A549 (cell line): Measurements from ENCODE around the gene PIP5K1B.

Experiments
- CEBPB ChIP-seq, 2 experiments: fragments of >200 bp in 1 of 2; sonication (Bioruptor Twin) in 1 of 2; formaldehyde crosslinking in 1 of 2; IDR thresholded peaks; 2 replicates each; pipeline ENCODE4 v1.6.1; 2012 to 2016
- CTCF ChIP-seq: fragments of >200 bp; sonication (Bioruptor Twin); formaldehyde crosslinking; IDR thresholded peaks from 3 replicates; pipeline ENCODE4 v1.5.1; 2016
- FOSL2 ChIP-seq, 2 experiments: fragments of 450-650 bp in 1 of 2; fragments of >200 bp in 1 of 2; sonication (Bioruptor Twin) in 1 of 2; formaldehyde crosslinking; IDR thresholded peaks; 2 replicates each; pipeline versions ENCODE4 v1.5.0 to v1.6.1; 2016 to 2020; ENCODE audit warnings: mild to moderate bottlenecking in 1 of 2, moderate library complexity in 1 of 2
- NPAS2 ChIP-seq: fragments of 250-450 bp; sonication (Bioruptor Pico); IDR thresholded peaks from 2 replicates; pipeline ENCODE4 v1.8.0; 2022; ENCODE audit warnings: mild to moderate bottlenecking, moderate library complexity, borderline replicate concordance
- PHF8 ChIP-seq: fragments of 200-600 bp; sonication (generic); IDR thresholded peaks from 2 replicates; pipeline ENCODE4 v1.6.1; 2016; ENCODE audit warnings: low read depth, mild to moderate bottlenecking, antibody characterized with exemption, moderate library complexity, borderline replicate concordance
- POLR2A ChIP-seq: IDR thresholded peaks from 2 replicates; pipeline ENCODE4 v1.6.1; 2012; ENCODE audit warnings: mild to moderate bottlenecking, low read length
- POLR2AphosphoS2 ChIP-seq: conservative IDR thresholded peaks from 2 replicates; pipeline ENCODE4 v1.6.1; 2012; ENCODE audit warnings: low read length, improper control_type of control experiment, inconsistent platforms
- RAD21 ChIP-seq, 2 experiments: fragments of >200 bp in 1 of 2; sonication (Bioruptor Twin) in 1 of 2; formaldehyde crosslinking in 1 of 2; IDR thresholded peaks in 1 of 2; conservative IDR thresholded peaks in 1 of 2; 2 replicates in 1 of 2; 3 replicates in 1 of 2; pipeline ENCODE4 v1.6.1; 2012 to 2018; ENCODE audit warnings: inconsistent platforms in 1 of 2
- RFX5 ChIP-seq: fragments of 450-650 bp; IDR thresholded peaks from 2 replicates; pipeline ENCODE4 v1.7.1; 2014; ENCODE audit warnings: antibody characterized with exemption, mild to moderate bottlenecking, moderate library complexity
- ZNF302 ChIP-seq: fragments of 250-450 bp; sonication (Bioruptor Pico); IDR thresholded peaks from 2 replicates; pipeline ENCODE4 v1.9.0; 2021; ENCODE audit warnings: inconsistent platforms, mild to moderate bottlenecking, moderate library complexity
- TF ChIP-seq, protein P1 (sequence below): fragments of >200 bp; sonication (Bioruptor Twin); formaldehyde crosslinking; IDR thresholded peaks from 3 replicates; pipeline ENCODE4 v1.6.1; 2016
- TF ChIP-seq, protein P2 (sequence below): IDR thresholded peaks from 2 replicates; pipeline ENCODE4 v1.6.1; 2012

- TF ChIP-seq RFX5 (no peak), CEBPB (IDR thresholded peaks at IDR 0.05) (no peak), NPAS2 (CRISPR knock-in tag) (no peak), POLR2A (no peak), FOSL2 (IDR thresholded peaks at IDR 0.05) (no peak), FOSL2 (CRISPR knock-in tag; IDR thresholded peaks at IDR 0.05) (no peak), PHF8 (no peak), CTCF (no peak), RAD21 (conservative IDR thresholded peaks at IDR 0.05 in 1 of 2, IDR thresholded peaks at IDR 0.05 in 1 of 2) (no peak), ZNF302 (CRISPR knock-in tag) (no peak), POLR2AphosphoS2 (no peak)
- TF ChIP-seq, protein P1, sequence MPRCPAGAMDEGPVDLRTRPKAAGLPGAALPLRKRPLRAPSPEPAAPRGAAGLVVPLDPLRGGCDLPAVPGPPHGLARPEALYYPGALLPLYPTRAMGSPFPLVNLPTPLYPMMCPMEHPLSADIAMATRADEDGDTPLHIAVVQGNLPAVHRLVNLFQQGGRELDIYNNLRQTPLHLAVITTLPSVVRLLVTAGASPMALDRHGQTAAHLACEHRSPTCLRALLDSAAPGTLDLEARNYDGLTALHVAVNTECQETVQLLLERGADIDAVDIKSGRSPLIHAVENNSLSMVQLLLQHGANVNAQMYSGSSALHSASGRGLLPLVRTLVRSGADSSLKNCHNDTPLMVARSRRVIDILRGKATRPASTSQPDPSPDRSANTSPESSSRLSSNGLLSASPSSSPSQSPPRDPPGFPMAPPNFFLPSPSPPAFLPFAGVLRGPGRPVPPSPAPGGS: no peak
- TF ChIP-seq, protein P2, sequence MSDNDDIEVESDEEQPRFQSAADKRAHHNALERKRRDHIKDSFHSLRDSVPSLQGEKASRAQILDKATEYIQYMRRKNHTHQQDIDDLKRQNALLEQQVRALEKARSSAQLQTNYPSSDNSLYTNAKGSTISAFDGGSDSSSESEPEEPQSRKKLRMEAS: no peak
These were observed 128.0 kb downstream of the PIP5K1B start for GRCh38 chr9:68832861-68833518.
